Measurements from ENCODE around the gene CELF5.

Gene CELF5

DNA sequence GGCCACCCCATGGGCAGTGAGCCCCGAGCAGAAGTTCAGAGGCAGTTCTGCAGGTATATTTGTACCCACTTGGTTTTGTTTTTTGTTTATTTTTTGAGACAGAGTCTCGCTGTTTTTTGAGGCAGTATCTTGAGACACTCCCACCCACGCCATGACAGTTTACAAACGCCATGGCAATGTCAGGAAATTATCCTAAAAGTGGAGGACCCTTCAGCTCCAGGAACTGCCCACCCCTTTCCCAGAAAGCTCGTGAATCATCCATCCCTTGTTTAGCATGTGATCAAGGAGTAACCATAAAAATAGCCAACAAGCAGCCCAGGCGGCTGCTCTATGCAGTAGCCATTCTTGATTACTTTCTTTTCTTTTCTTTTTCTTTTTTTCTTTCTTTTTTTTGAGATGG lies 41.0 kb downstream of the CELF5 start:
- Histone ChIP-seq H3K4ac (ENCODE audit: low read length) (no peak overlapping the region), H3K4me1 (ENCODE audit: control insufficient read depth in 2 of 2, insufficient read depth in 1 of 2, low read depth in 1 of 2, low read length in 2 of 2) (peaks cover 0 to 7% of the 10 kb centered on the region in 2 donors), H2BK15ac (ENCODE audit: low read length) (no peak overlapping the region), H3K23ac (ENCODE audit: low read depth, low read length, poor library complexity) (no peak overlapping the region), H3K36me3 (replicated peaks in 1 of 2; ENCODE audit: control insufficient read depth in 2 of 2, insufficient read depth in 2 of 2, low read length in 2 of 2) (no peaks in the 10 kb centered on the region), H2BK120ac (ENCODE audit: low read depth, low read length) (no peak overlapping the region), H3K4me2 (ENCODE audit: insufficient read depth, low read length, poor library complexity, severe bottlenecking) (no peak overlapping the region), H3K9ac (ENCODE audit: low read depth, low read length, poor library complexity) (no peak overlapping the region), H3K18ac (ENCODE audit: low read length) (no peak overlapping the region), H3K79me1 (ENCODE audit: low read depth, low read length) (peaks cover 4% of the 10 kb centered on the region), H2AK5ac (ENCODE audit: low read depth, low read length) (no peak overlapping the region), H2BK12ac (ENCODE audit: low read length) (no peak overlapping the region), H3K4me3 (ENCODE audit: low read length in 2 of 2) (peak overlapping the region in 1 of 2 donors; percentile 58), H2BK5ac (ENCODE audit: low read length) (no peak overlapping the region), H2AFZ (ENCODE audit: low read length) (no peak overlapping the region), H3K14ac (ENCODE audit: low read length) (no peak overlapping the region), H4K8ac (ENCODE audit: low read depth, low read length) (no peak overlapping the region), H3K9me3 (replicated peaks in 1 of 2; ENCODE audit: control insufficient read depth in 2 of 2, insufficient read depth in 1 of 2, low read depth in 1 of 2, low read length in 2 of 2) (peaks cover 4 to 9% of the 10 kb centered on the region in 2 donors), H3K27me3 (ENCODE audit: control insufficient read depth in 3 of 3, insufficient read depth in 3 of 3, low read depth in 1 of 3, low read length in 3 of 3) (peaks cover 0 to 8% (median 3%) of the 10 kb centered on the region in 3 experiments), H3K27ac (replicated peaks; ENCODE audit: low read length) (no peak overlapping the region), H4K91ac (ENCODE audit: low read depth, low read length, poor library complexity) (no peak overlapping the region)
- no peak for DNase-seq (ENCODE audit: low spot score)
- no CpG with 5 or more reads among the region's 6 CpGs for WGBS, 2 donors (ENCODE audit: extremely low coverage in 2 of 2, insufficient read length in 2 of 2, insufficient replicate concordance in 1 of 2)

DNA sequence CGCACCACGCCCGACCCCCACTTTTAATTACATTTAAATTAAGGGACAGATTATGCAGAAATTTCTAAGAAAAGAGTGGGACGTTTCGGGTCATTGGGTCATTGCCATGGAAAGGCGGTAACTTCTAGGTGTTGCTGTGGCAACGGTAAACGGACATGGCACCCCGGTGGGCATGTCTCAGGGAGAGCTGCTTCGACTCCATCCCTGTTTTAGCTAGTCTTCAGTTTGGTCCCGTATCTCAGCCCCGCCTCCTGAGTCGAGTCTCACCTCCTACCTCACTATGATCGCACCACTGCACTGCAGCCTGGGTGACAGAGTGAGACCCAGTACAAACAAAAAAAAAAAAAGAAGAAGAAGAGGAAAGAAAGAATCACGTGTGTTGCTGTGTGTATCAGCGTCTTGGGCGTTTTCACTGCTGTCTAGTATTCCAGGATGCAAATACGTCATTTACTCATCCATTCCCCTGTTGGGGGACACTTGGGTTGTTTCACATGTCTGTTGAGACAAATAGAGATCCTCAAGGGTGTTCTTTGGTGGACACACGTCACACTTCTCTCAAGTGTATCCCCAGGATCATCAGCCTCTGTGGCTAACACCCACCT lies 41.7 kb downstream of the CELF5 start:
- Histone ChIP-seq H3K27ac (replicated peaks; ENCODE audit: low read length) (no peak overlapping the region), H4K8ac (ENCODE audit: low read depth, low read length) (no peak overlapping the region), H2AK5ac (ENCODE audit: low read depth, low read length) (no peak overlapping the region), H3K27me3 (ENCODE audit: control insufficient read depth in 3 of 3, insufficient read depth in 3 of 3, low read depth in 1 of 3, low read length in 3 of 3) (peaks cover 0 to 8% (median 3%) of the 10 kb centered on the region in 3 experiments), H3K79me1 (ENCODE audit: low read depth, low read length) (peaks cover 4% of the 10 kb centered on the region), H2BK12ac (ENCODE audit: low read length) (no peak overlapping the region), H3K4me3 (ENCODE audit: low read length in 2 of 2) (no peak overlapping the region), H3K4me2 (ENCODE audit: insufficient read depth, low read length, poor library complexity, severe bottlenecking) (no peak overlapping the region), H2BK5ac (ENCODE audit: low read length) (peak overlapping the region; percentile 53), H3K36me3 (replicated peaks in 1 of 2; ENCODE audit: control insufficient read depth in 2 of 2, insufficient read depth in 2 of 2, low read length in 2 of 2) (no peaks in the 10 kb centered on the region), H3K9me3 (replicated peaks in 1 of 2; ENCODE audit: control insufficient read depth in 2 of 2, insufficient read depth in 1 of 2, low read depth in 1 of 2, low read length in 2 of 2) (peaks cover 4 to 9% of the 10 kb centered on the region in 2 donors), H4K91ac (ENCODE audit: low read depth, low read length, poor library complexity) (no peak overlapping the region), H3K4ac (ENCODE audit: low read length) (no peak overlapping the region), H3K23ac (ENCODE audit: low read depth, low read length, poor library complexity) (no peak overlapping the region), H3K4me1 (ENCODE audit: control insufficient read depth in 2 of 2, insufficient read depth in 1 of 2, low read depth in 1 of 2, low read length in 2 of 2) (peaks cover 0 to 8% of the 10 kb centered on the region in 2 donors), H3K9ac (ENCODE audit: low read depth, low read length, poor library complexity) (no peak overlapping the region), H3K14ac (ENCODE audit: low read length) (no peak overlapping the region), H2BK15ac (ENCODE audit: low read length) (no peak overlapping the region), H2AFZ (ENCODE audit: low read length) (no peak overlapping the region), H3K18ac (ENCODE audit: low read length) (no peak overlapping the region), H2BK120ac (ENCODE audit: low read depth, low read length) (no peak overlapping the region)
- WGBS, 2 donors (ENCODE audit: extremely low coverage in 2 of 2, insufficient read length in 2 of 2, insufficient replicate concordance in 1 of 2), result no CpG with 5 or more reads among the region's 19 CpGs
- no peak for DNase-seq (ENCODE audit: low spot score)

DNA sequence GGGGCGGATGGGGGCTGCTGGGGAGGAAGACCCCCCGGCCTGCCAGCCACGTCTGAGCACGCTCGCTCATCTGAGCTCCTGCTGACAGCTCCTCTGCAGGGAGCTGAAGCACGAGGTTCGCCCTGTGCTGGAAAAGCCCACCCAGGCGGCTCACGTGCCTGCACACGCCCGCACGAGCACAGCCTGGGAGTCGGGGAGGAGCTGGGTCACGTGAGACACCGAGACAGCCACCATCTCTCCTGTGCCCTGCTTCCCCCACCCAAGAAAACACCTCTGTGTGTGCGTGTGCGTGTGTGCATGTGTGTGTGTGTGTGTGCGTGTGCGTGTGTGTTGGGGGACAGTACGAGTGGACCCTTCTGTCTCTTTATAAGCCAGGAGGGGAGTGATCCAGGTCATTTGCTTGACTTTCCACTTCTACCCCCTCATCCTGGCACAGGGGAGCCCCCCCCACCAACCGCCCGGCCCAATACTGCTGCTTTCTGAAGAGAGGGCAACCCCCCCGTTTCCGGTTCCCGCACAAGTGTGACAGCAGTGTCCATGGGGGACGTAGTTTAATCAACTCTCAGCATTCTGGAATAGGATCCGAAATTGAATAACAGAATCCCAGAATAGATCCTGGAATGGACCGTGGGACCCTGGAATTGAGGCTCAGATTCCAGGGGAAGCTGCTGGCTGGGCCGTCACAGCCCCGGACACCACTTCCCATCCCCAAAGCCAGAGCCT lies 42.5 kb downstream of the CELF5 start:
- Histone ChIP-seq H3K4ac (ENCODE audit: low read length) (no peak overlapping the region), H3K79me1 (ENCODE audit: low read depth, low read length) (peaks cover 4% of the 10 kb centered on the region), H2AK5ac (ENCODE audit: low read depth, low read length) (no peak overlapping the region), H3K9ac (ENCODE audit: low read depth, low read length, poor library complexity) (no peak overlapping the region), H4K8ac (ENCODE audit: low read depth, low read length) (no peak overlapping the region), H3K36me3 (replicated peaks in 1 of 2; ENCODE audit: control insufficient read depth in 2 of 2, insufficient read depth in 2 of 2, low read length in 2 of 2) (no peaks in the 10 kb centered on the region), H4K91ac (ENCODE audit: low read depth, low read length, poor library complexity) (no peak overlapping the region), H3K27me3 (ENCODE audit: control insufficient read depth in 3 of 3, insufficient read depth in 3 of 3, low read depth in 1 of 3, low read length in 3 of 3) (peaks cover 0 to 8% (median 3%) of the 10 kb centered on the region in 3 experiments), H3K14ac (ENCODE audit: low read length) (no peak overlapping the region), H3K4me2 (ENCODE audit: insufficient read depth, low read length, poor library complexity, severe bottlenecking) (no peak overlapping the region), H3K23ac (ENCODE audit: low read depth, low read length, poor library complexity) (peak overlapping the region; percentile 89), H2AFZ (ENCODE audit: low read length) (peak overlapping the region; percentile 59), H2BK120ac (ENCODE audit: low read depth, low read length) (no peak overlapping the region), H3K4me1 (ENCODE audit: control insufficient read depth in 2 of 2, insufficient read depth in 1 of 2, low read depth in 1 of 2, low read length in 2 of 2) (peaks cover 0 to 14% of the 10 kb centered on the region in 2 donors), H3K4me3 (ENCODE audit: low read length in 2 of 2) (no peak overlapping the region), H3K9me3 (replicated peaks in 1 of 2; ENCODE audit: control insufficient read depth in 2 of 2, insufficient read depth in 1 of 2, low read depth in 1 of 2, low read length in 2 of 2) (peaks cover 4 to 9% of the 10 kb centered on the region in 2 donors), H2BK5ac (ENCODE audit: low read length) (peak overlapping the region; percentile 53), H2BK15ac (ENCODE audit: low read length) (no peak overlapping the region), H2BK12ac (ENCODE audit: low read length) (peak overlapping the region; percentile 30), H3K18ac (ENCODE audit: low read length) (peak overlapping the region; percentile 16), H3K27ac (replicated peaks; ENCODE audit: low read length) (no peak overlapping the region)
- no CpG with 5 or more reads among the region's 30 CpGs for WGBS, 2 donors (ENCODE audit: extremely low coverage in 2 of 2, insufficient read length in 2 of 2, insufficient replicate concordance in 1 of 2)
- no peak for DNase-seq (ENCODE audit: low spot score)

DNA sequence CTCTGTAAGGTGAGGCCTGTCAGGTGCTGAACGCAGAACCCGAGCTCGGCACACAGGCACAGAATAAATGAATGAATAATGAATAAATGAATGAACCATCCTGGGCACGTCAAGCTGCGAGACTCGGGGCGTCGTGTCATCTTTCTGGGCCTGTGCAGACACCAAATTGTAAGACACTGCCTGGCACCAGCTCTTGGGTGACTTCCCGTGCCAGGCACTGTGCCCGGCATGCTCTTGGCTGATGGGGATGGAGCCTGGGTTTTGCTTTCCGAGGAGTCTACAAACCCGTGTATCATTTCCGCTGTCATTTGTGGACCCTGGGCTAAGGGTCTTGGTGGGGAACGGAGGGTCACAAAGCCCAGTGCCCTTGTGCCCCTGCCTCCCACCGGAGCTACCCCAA lies 43.9 kb downstream of the CELF5 start:
- no peak overlapping the region for H3K14ac ChIP-seq (ENCODE audit: low read length)
- H3K27ac ChIP-seq (replicated peaks; ENCODE audit: low read length), result no peak overlapping the region
- no peak overlapping the region for H2BK15ac ChIP-seq (ENCODE audit: low read length)
- peaks cover 4% of the 10 kb centered on the region for H3K79me1 ChIP-seq (ENCODE audit: low read depth, low read length)
- H2BK12ac ChIP-seq (ENCODE audit: low read length), result no peak overlapping the region
- no peak overlapping the region for H4K91ac ChIP-seq (ENCODE audit: low read depth, low read length, poor library complexity)
- H3K23ac ChIP-seq (ENCODE audit: low read depth, low read length, poor library complexity), result no peak overlapping the region
- no peak overlapping the region for H3K4me2 ChIP-seq (ENCODE audit: insufficient read depth, low read length, poor library complexity, severe bottlenecking)
- H2AFZ ChIP-seq (ENCODE audit: low read length), result no peak overlapping the region
- no peak overlapping the region for H3K18ac ChIP-seq (ENCODE audit: low read length)
- no peak overlapping the region for H2AK5ac ChIP-seq (ENCODE audit: low read depth, low read length)
- H2BK120ac ChIP-seq (ENCODE audit: low read depth, low read length), result no peak overlapping the region
- H3K36me3 ChIP-seq (replicated peaks in 1 of 2; ENCODE audit: control insufficient read depth in 2 of 2, insufficient read depth in 2 of 2, low read length in 2 of 2), result no peaks in the 10 kb centered on the region
- peaks cover 5 to 15% of the 10 kb centered on the region in 2 donors for H3K9me3 ChIP-seq (replicated peaks in 1 of 2; ENCODE audit: control insufficient read depth in 2 of 2, insufficient read depth in 1 of 2, low read depth in 1 of 2, low read length in 2 of 2)
- no peak overlapping the region for H3K4ac ChIP-seq (ENCODE audit: low read length)
- H3K9ac ChIP-seq (ENCODE audit: low read depth, low read length, poor library complexity), result no peak overlapping the region
- no peak for DNase-seq (ENCODE audit: low spot score)
- WGBS, 2 donors (ENCODE audit: extremely low coverage in 2 of 2, insufficient read length in 2 of 2, insufficient replicate concordance in 1 of 2), result no CpG with 5 or more reads among the region's 15 CpGs
- no peak overlapping the region for H4K8ac ChIP-seq (ENCODE audit: low read depth, low read length)
- peaks cover 0 to 8% (median 3%) of the 10 kb centered on the region in 3 experiments for H3K27me3 ChIP-seq (ENCODE audit: control insufficient read depth in 3 of 3, insufficient read depth in 3 of 3, low read depth in 1 of 3, low read length in 3 of 3)
- no peak overlapping the region for H3K4me3 ChIP-seq (ENCODE audit: low read length in 2 of 2)
- no peak overlapping the region for H2BK5ac ChIP-seq (ENCODE audit: low read length)
- H3K4me1 ChIP-seq (ENCODE audit: control insufficient read depth in 2 of 2, insufficient read depth in 1 of 2, low read depth in 1 of 2, low read length in 2 of 2), result peaks cover 0 to 14% of the 10 kb centered on the region in 2 donors
